K562 (cell line): ENCODE data around the gene AFDN. TPM values are rescaled to one million over a fixed set of nuclear protein-coding genes. Genes with fewer than 3 reads are reported as not detected.

Experiments used
- ATAC-seq: fragments of 200-7000 bp; cut with Tn5 transposase; 3 replicates; pipeline ENCODE4 v1.9.1; 2020; ENCODE audit warnings: moderate library complexity
- BruUV-seq: library from RNA; stranded (reverse); fragments of 400-500 nt; replicated peaks from 2 replicates; lab custom pipeline; 2021; lab: Mats Ljungman, UMichigan
- CTCF ChIA-PET: fragments of 300-600 bp; formaldehyde crosslinking; extraction: SDS; loops from one replicate; lab custom pipeline; 2021; ENCODE audit warnings: low intra/inter-chr PET ratio; lab: Yijun Ruan, JAX
- POLR2A ChIA-PET: fragments of 300-600, 350-650 bp; sonication (Branson Sonifier 250); formaldehyde crosslinking; extraction: SDS; loops from one replicate; lab custom pipeline; 2021; ENCODE audit warnings: antibody characterized with exemption, inconsistent platforms; lab: Yijun Ruan, JAX
- DNase-seq, 4 experiments: peaks; one replicate each; pipeline versions ENCODE4 v3.0.0 to v3.0.0-alpha.2; 2011 to 2018; ENCODE audit warnings: low spot score in 3 of 4, mixed read lengths in 3 of 4; ENCODE audit errors: extremely low read depth in 1 of 4
- FAIRE-seq: peaks from 2 replicates; lab custom pipeline; 2011; peaks lifted over from hg19 to GRCh38; lab: Jason Lieb, UNC
- H2AFZ ChIP-seq: 2 replicates; pipeline ENCODE4 v1.6.0; 2011; ENCODE audit warnings: low read depth, low read length, control low read depth, inconsistent platforms
- H3K27ac ChIP-seq: fragments of 200-600 bp; 3 replicates; pipeline ENCODE4 v1.8.0; 2011; ENCODE audit warnings: low read depth, mild to moderate bottlenecking, control low read depth, inconsistent platforms, low read length, moderate library complexity, mixed read lengths; ENCODE audit errors: extremely low read depth
- H3K27me3 ChIP-seq, 2 experiments: fragments of 300-600 bp in 1 of 2; 2 replicates in 1 of 2; 3 replicates in 1 of 2; pipeline versions ENCODE4 v1.6.0 to v1.8.0; 2011; ENCODE audit warnings: inconsistent platforms in 2 of 2, low read length in 2 of 2, mild to moderate bottlenecking in 1 of 2, mixed read lengths in 1 of 2, moderate library complexity in 1 of 2; ENCODE audit not compliant: control insufficient read depth in 2 of 2, insufficient read depth in 2 of 2
- H3K36me3 ChIP-seq: fragments of 300-600 bp; 3 replicates; pipeline ENCODE4 v1.8.0; 2011; ENCODE audit warnings: mild to moderate bottlenecking, low read length, inconsistent platforms; ENCODE audit not compliant: control insufficient read depth, insufficient read depth
- H3K4me1 ChIP-seq, 2 experiments: fragments of 200-600 bp in 1 of 2; replicated peaks in 1 of 2; 2 replicates in 1 of 2; 3 replicates in 1 of 2; pipeline versions ENCODE4 v1.5.1 to v1.8.0; 2011; ENCODE audit warnings: inconsistent platforms in 2 of 2, low read length in 2 of 2, mild to moderate bottlenecking in 1 of 2, mixed read lengths in 1 of 2, moderate library complexity in 1 of 2; ENCODE audit not compliant: control insufficient read depth in 2 of 2, insufficient read depth in 2 of 2
- H3K4me2 ChIP-seq: 2 replicates; pipeline ENCODE4 v1.6.1; 2011; ENCODE audit warnings: low read length, control low read depth, inconsistent platforms, mixed read lengths; ENCODE audit not compliant: insufficient read depth
- H3K4me3 ChIP-seq: fragments of 200-600 bp; sonication (generic), shearing (Covaris generic); 2 replicates; pipeline ENCODE4 v1.5.1; 2016; ENCODE audit warnings: control low read depth, inconsistent platforms
- H3K79me2 ChIP-seq: fragments of 200-600 bp; 3 replicates; pipeline ENCODE4 v1.8.0; 2011; ENCODE audit warnings: low read length, inconsistent platforms; ENCODE audit not compliant: control insufficient read depth, insufficient read depth
- H3K9ac ChIP-seq, 2 experiments: 2 replicates each; pipeline versions ENCODE4 v1.6.0 to v1.6.1; 2011; ENCODE audit warnings: low read depth in 2 of 2, low read length in 2 of 2, control low read depth in 1 of 2, inconsistent platforms in 1 of 2, mild to moderate bottlenecking in 1 of 2, mixed read lengths in 1 of 2; ENCODE audit not compliant: insufficient read depth in 1 of 2
- H3K9me1 ChIP-seq: one replicate; pipeline ENCODE4 v1.6.0; 2011; ENCODE audit warnings: inconsistent platforms, mild to moderate bottlenecking, low read length, moderate library complexity; ENCODE audit not compliant: control insufficient read depth, insufficient read depth
- H3K9me3 ChIP-seq: replicated peaks from 2 replicates; pipeline ENCODE4 v1.5.1; 2011; ENCODE audit warnings: low read depth, low read length, inconsistent platforms; ENCODE audit not compliant: control insufficient read depth, insufficient read depth
- H4K20me1 ChIP-seq: replicated peaks from 2 replicates; pipeline ENCODE4 v1.6.1; 2011; ENCODE audit warnings: low read length, inconsistent platforms, mixed read lengths; ENCODE audit not compliant: control insufficient read depth, insufficient read depth
- ATF4 ChIP-seq: fragments of 450-650 bp; formaldehyde crosslinking; IDR thresholded peaks from 2 replicates; pipeline ENCODE4 v1.4.0; 2022; ENCODE audit warnings: mild to moderate bottlenecking, moderate library complexity
- CBX8 ChIP-seq: fragments of 200-600 bp; sonication (generic); IDR thresholded peaks from 2 replicates; pipeline ENCODE4 v1.6.1; 2012; ENCODE audit warnings: borderline replicate concordance, mixed run types, low read depth, mild to moderate bottlenecking, moderate library complexity, mixed read lengths, low read length, control low read depth, inconsistent platforms; ENCODE audit not compliant: poor library complexity, severe bottlenecking; ENCODE audit errors: extremely low read depth
- HDAC2 ChIP-seq: fragments of 450-650 bp; IDR thresholded peaks from 2 replicates; pipeline ENCODE4 v1.6.1; 2016; ENCODE audit warnings: mild to moderate bottlenecking
- KHSRP ChIP-seq: fragments of 450-650 bp; IDR thresholded peaks from 2 replicates; pipeline ENCODE4 v1.6.1; 2017
- LEF1 ChIP-seq: fragments of 450-650 bp; IDR thresholded peaks from 2 replicates; pipeline ENCODE4 v1.6.1; 2016; ENCODE audit warnings: mild to moderate bottlenecking
- MNT ChIP-seq, 2 experiments: fragments of 450-650 bp; conservative IDR thresholded peaks; 2 replicates each; pipeline ENCODE4 v1.6.1; 2017; ENCODE audit warnings: mild to moderate bottlenecking in 2 of 2, moderate library complexity in 2 of 2
- MTA2 ChIP-seq: fragments of 450-650 bp; IDR thresholded peaks from 2 replicates; pipeline ENCODE4 v1.6.1; 2016; ENCODE audit warnings: low read depth
- POLR2B ChIP-seq: fragments of 450-650 bp; IDR thresholded peaks from 2 replicates; pipeline ENCODE4 v1.6.1; 2018; ENCODE audit warnings: low read depth; ENCODE audit not compliant: partially characterized antibody
- POLR2G ChIP-seq: fragments of 200-400 bp; formaldehyde crosslinking; IDR thresholded peaks from 2 replicates; pipeline ENCODE4 v1.6.1; 2017; ENCODE audit warnings: low read depth, mild to moderate bottlenecking, antibody characterized with exemption, low read length, moderate library complexity
- RBM22 ChIP-seq: fragments of 200-400 bp; formaldehyde crosslinking; IDR thresholded peaks from 2 replicates; pipeline ENCODE4 v1.6.1; 2018; ENCODE audit warnings: low read length, low read depth; ENCODE audit not compliant: poor library complexity, severe bottlenecking
- SMAD4 ChIP-seq: fragments of 250-450 bp; sonication (Bioruptor Pico); conservative IDR thresholded peaks from 2 replicates; pipeline ENCODE4 v1.8.0; 2021; ENCODE audit warnings: inconsistent platforms, mild to moderate bottlenecking, moderate library complexity
- SNIP1 ChIP-seq: fragments of 450-650 bp; IDR thresholded peaks from 2 replicates; pipeline ENCODE4 v1.7.1; 2017; ENCODE audit warnings: low read depth, mild to moderate bottlenecking
- ZNF239 ChIP-seq: fragments of 250-450 bp; sonication (Bioruptor Pico); IDR thresholded peaks from 2 replicates; pipeline ENCODE4 v1.4.0; 2020; ENCODE audit warnings: mild to moderate bottlenecking
- ZNF395 ChIP-seq: fragments of 200-800 bp; sonication (Bioruptor generic); IDR thresholded peaks from 2 replicates; pipeline ENCODE4 v1.6.1; 2017; ENCODE audit warnings: missing genetic modification characterization, missing compliant biosample characterization
- WGBS: fragments of 100-300 bp; shearing (Covaris generic); methylation state at CpG from one replicate; pipeline ENCODE4 v1.1.6; 2016; ENCODE audit warnings: low coverage, mixed read lengths; ENCODE audit not compliant: insufficient coverage; ENCODE audit errors: missing lambda C conversion rate; 5-methylcytosine and 5-hydroxymethylcytosine counted together
- in situ Hi-C: fragments of 300-500 bp; cut with MboI; formaldehyde crosslinking; loops from 4 replicates; pipeline ENCODE4 v1.15.0; 2018; ENCODE audit warnings: inconsistent platforms, mixed read lengths
- intact Hi-C: fragments of 100-400 bp; cut with micrococcal nuclease; formaldehyde crosslinking; loops from 2 replicates; pipeline ENCODE4 v1.14.2; 2022
- polyA plus RNA-seq, 8 experiments: library from polyadenylated mRNA; depleted of rRNA in 4 of 8; stranded (reverse) in 5 of 8; unstranded in 3 of 8; fragments of >200 nt; fragmentation: Nextera tagmentation in 2 of 8; fragmentation: Illumina TruSeq in 1 of 8; extraction: Ambion mirVana in 2 of 8; extraction: Trizol in 1 of 8; gene quantifications; 2 replicates each; pipeline versions ENCODE4 v1.2.1 to v1.2.3, GENCODE V29; 2011 to 2014; ENCODE audit warnings: inconsistent platforms in 1 of 8, missing spikeins in 1 of 8
- total RNA-seq, 7 experiments: library from RNA; depleted of rRNA in 6 of 7; stranded (reverse); fragments of >200 nt in 6 of 7; fragmentation: Illumina TruSeq in 2 of 7; extraction: Trizol in 2 of 7; gene quantifications; 2 replicates each; pipeline versions ENCODE4 v1.2.1 to v1.2.3, GENCODE V29; 2011 to 2021; ENCODE audit warnings: low replicate concordance in 1 of 7

Gene AFDN
- total and polyA plus RNA-seq, 9 of the 15 experiments (the other 6 are each of a cell fraction or from before 2014, with no cell fraction given) = 7.2 to 129 (median 105) TPM

GRCh38 chr6:167973148-167973885 is 146.6 kb downstream of the AFDN start:
- CTCF ChIA-PET = no interaction called here
- ATAC-seq (peak; percentile 51), FAIRE-seq (no peak), DNase-seq (no peak)
- peaks cover 1 to 6% of the 10 kb centered on the region in 2 experiments; a peak in 2 of 5 replicates for H3K27me3 ChIP-seq
- no TSS peak for BruUV-seq
- H3K9me1 ChIP-seq = no peaks in the 10 kb centered on the region
- no peaks in the 10 kb centered on the region for H3K9me3 ChIP-seq
- no peaks in the 10 kb centered on the region for H4K20me1 ChIP-seq
- no peak overlapping the region for H2AFZ ChIP-seq
- TF ChIP-seq MNT (conservative IDR thresholded peaks at IDR 0.05) = no peak
- TF ChIP-seq MTA2 = no peak
- TF ChIP-seq SNIP1 = no peak
- TF ChIP-seq CBX8 = no peak
- 0 out of 2 replicates have a peak, but pooled peaks have one; percentile 38 for TF ChIP-seq POLR2G
- TF ChIP-seq KHSRP = no peak
- TF ChIP-seq HDAC2 = no peak
- TF ChIP-seq ZNF239 (CRISPR knock-in tag) = no peak
- no peak for TF ChIP-seq LEF1
- no peak for TF ChIP-seq RBM22
- TF ChIP-seq ZNF395 (CRISPR knock-in tag) = no peak
- TF ChIP-seq ATF4 = no peak
- TF ChIP-seq SMAD4 (CRISPR knock-in tag) = no peak
- TF ChIP-seq POLR2B = peak; percentile 30
- WGBS = 60% methylated on average over 9 of the region's 9 CpGs
- POLR2A ChIA-PET = interaction anchor here (0.6 kb wide), 1 partner anchor 226 kb away, joined by 3 read pairs; no protein-coding TSS in a partner anchor
- intact Hi-C loops (no loop called here), in situ Hi-C loops (no loop called here)
- H3K36me3 ChIP-seq = peaks cover 25% of the 10 kb centered on the region
- H3K79me2 ChIP-seq = no peaks in the 10 kb centered on the region
- no peak overlapping the region for H3K9ac ChIP-seq
- H3K4me2 ChIP-seq = no peak overlapping the region
- no peak overlapping the region for H3K4me3 ChIP-seq
- peaks cover 0 to 8% of the 10 kb centered on the region in 2 experiments; a peak in 1 of 5 replicates for H3K4me1 ChIP-seq
- H3K27ac ChIP-seq = no peak overlapping the region
